Esophagus squamous epithelium (tissue), 4 donors: ENCODE data around the gene SLC12A9.

Source experiments
- CTCF ChIP-seq, 6 experiments: fragments of 450-650 bp in 4 of 6; fragments of 200-600 bp in 2 of 6; sonication (generic) in 2 of 6; IDR thresholded peaks; one replicate each; pipeline ENCODE4 v1.5.1; 2016 to 2019; ENCODE audit warnings: antibody characterized with exemption in 6 of 6, mild to moderate bottlenecking in 4 of 6, moderate library complexity in 4 of 6
- POLR2A ChIP-seq, 4 donors: fragments of 450-650 bp; IDR thresholded peaks; one replicate each; pipeline ENCODE4 v1.6.1; 2017; ENCODE audit warnings: antibody characterized with exemption in 4 of 4, mild to moderate bottlenecking in 4 of 4, moderate library complexity in 3 of 4

DNA sequence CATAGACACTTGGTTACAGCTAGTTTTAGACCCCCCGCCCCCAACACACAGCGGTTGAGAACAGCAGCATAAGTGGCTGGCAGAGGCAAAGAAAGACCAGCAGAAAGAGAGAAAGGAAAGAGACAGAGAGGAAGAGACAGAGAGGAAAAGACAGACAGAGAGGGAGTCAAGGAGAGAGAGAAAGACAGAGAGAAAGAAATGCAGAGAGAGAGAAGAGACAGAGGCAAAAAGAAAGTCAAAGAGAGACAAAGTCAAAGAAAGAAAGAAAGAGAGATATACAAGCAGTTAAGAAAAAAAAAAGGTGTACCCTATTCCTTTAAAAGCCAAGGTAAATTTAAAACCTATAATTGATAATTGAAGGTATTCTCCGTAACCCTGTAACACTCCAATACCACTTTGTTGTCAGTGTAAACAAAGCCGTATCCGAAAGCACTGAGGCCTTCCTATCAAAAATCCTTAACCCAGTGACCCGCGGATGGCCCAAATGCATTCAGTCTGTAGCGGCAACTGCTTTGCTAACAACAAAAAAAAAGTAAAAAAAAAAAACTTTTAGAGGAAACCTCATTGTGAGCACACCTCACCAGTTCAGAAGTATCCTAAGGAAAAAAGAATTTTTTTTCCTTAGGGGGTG, 11.9 kb upstream of the SLC12A9 start:
- TF ChIP-seq POLR2A (IDR thresholded peaks at IDR 0.05) (no peak), CTCF (IDR thresholded peaks at IDR 0.05) (no peak)
